Lower leg skin (tissue), 3 donors: ENCODE results near the gene DSTN.

Source experiments
- CTCF ChIP-seq, 3 donors: fragments of 450-650 bp; IDR thresholded peaks; one replicate each; pipeline ENCODE4 v1.5.1; 2016; ENCODE audit warnings: antibody characterized with exemption in 3 of 3, mild to moderate bottlenecking in 3 of 3, moderate library complexity in 2 of 3
- POLR2A ChIP-seq, 2 donors: fragments of 450-650 bp; IDR thresholded peaks; one replicate each; pipeline ENCODE4 v1.6.1; 2016 to 2017; ENCODE audit warnings: antibody characterized with exemption in 2 of 2, mild to moderate bottlenecking in 1 of 2, moderate library complexity in 1 of 2

GRCh38 chr20:17570347-17571152 is 675 bp downstream of the DSTN start:
- TF ChIP-seq CTCF (IDR thresholded peaks at IDR 0.05) (no peak), POLR2A (IDR thresholded peaks at IDR 0.05) (no peak)
